Peyer's patch (tissue), 4 donors: ENCODE data around the gene PKN1.

Experiments used
- POLR2A ChIP-seq, 2 donors: fragments of 450-650 bp; IDR thresholded peaks; one replicate each; pipeline ENCODE4 v1.5.1; 2017; ENCODE audit warnings: antibody characterized with exemption in 2 of 2, mild to moderate bottlenecking in 2 of 2, moderate library complexity in 2 of 2
- TF ChIP-seq, protein P1 (sequence below), 6 experiments: fragments of 450-650 bp in 4 of 6; fragments of 200-600 bp in 2 of 6; sonication (generic) in 1 of 6; IDR thresholded peaks; one replicate each; pipeline ENCODE4 v1.5.1; 2017 to 2019; ENCODE audit warnings: antibody characterized with exemption in 6 of 6, mild to moderate bottlenecking in 3 of 6, moderate library complexity in 1 of 6

DNA sequence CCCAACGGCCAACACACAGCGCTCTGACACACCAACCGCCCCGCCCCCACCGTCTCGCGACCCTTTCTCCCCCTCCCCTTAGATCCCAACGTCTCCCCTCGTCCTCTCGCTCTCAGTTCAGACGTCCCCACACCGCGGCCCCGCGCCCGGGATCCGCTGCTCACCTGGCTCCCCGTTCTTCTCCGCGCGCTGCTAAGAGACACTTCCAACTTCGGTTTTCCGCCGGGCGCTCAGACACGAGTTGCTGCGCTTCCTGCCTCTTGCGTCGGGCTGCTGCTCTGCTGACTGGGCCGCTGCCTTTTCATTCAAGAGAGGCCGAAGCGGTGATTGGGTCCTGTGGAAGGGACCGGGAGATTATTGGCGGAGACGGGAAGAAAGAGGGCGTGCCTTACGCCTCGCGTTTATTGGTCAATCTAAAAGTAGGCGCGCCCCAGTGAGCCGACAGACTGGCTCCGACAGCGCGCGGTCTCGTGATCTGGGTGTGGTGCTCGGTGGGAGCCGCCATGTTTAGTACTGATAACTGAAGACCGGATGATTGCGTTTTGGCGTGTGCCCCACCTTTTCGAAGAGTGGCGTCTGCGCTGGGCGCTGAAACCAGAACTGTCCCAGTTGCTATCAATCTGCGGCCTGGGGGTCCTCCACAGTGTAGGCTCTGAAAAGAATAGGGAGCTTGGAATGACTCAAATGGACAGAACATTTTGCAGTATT lies 13.8 kb upstream of the PKN1 start, which contains the start of gene DDX39A:
- TF ChIP-seq, protein P1, sequence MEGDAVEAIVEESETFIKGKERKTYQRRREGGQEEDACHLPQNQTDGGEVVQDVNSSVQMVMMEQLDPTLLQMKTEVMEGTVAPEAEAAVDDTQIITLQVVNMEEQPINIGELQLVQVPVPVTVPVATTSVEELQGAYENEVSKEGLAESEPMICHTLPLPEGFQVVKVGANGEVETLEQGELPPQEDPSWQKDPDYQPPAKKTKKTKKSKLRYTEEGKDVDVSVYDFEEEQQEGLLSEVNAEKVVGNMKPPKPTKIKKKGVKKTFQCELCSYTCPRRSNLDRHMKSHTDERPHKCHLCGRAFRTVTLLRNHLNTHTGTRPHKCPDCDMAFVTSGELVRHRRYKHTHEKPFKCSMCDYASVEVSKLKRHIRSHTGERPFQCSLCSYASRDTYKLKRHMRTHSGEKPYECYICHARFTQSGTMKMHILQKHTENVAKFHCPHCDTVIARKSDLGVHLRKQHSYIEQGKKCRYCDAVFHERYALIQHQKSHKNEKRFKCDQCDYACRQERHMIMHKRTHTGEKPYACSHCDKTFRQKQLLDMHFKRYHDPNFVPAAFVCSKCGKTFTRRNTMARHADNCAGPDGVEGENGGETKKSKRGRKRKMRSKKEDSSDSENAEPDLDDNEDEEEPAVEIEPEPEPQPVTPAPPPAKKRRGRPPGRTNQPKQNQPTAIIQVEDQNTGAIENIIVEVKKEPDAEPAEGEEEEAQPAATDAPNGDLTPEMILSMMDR (IDR thresholded peaks at IDR 0.05): no peak
- peak; percentile 82 to 86 for TF ChIP-seq POLR2A (IDR thresholded peaks at IDR 0.05)
